A549 (cell line): Measurements from ENCODE around the gene PLEKHA6. TPM values are rescaled to one million over a fixed set of nuclear protein-coding genes. Genes with fewer than 3 reads are reported as not detected.

ENCODE experiments used
- ATAC-seq, 2 experiments: fragments of 200-7000 bp in 1 of 2; fragments of >200 bp in 1 of 2; cut with Nextera tagmentation in 1 of 2; cut with Tn5 transposase in 1 of 2; 3 replicates each; pipeline versions ENCODE4 v1.8.0 to v1.9.1; 2018 to 2020; ENCODE audit warnings: mild to moderate bottlenecking in 1 of 2, moderate library complexity in 1 of 2
- CTCF ChIA-PET: fragments of 300-600 bp; sonication (Branson Sonifier 250); formaldehyde crosslinking; extraction: SDS; loops from one replicate; lab custom pipeline; 2021; ENCODE audit warnings: antibody characterized with exemption, inconsistent platforms; lab: Yijun Ruan, JAX
- POLR2A ChIA-PET: fragments of 350-600 bp; formaldehyde crosslinking; extraction: SDS; loops from one replicate; lab custom pipeline; 2021; ENCODE audit warnings: antibody characterized with exemption, inconsistent platforms; lab: Yijun Ruan, JAX
- DNase-seq, 2 experiments: peaks; one replicate each; pipeline versions ENCODE4 v3.0.0 to v3.0.0-alpha.2; 2011 to 2016; ENCODE audit warnings: low read depth in 1 of 2, low spot score in 1 of 2
- FAIRE-seq: peaks from 2 replicates; lab custom pipeline; 2011; peaks lifted over from hg19 to GRCh38; lab: Jason Lieb, UNC
- H3K27ac ChIP-seq, 2 experiments: fragments of >200 bp; sonication (Bioruptor Twin); formaldehyde crosslinking; 3 replicates each; pipeline ENCODE4 v1.5.1; 2016 to 2017
- H3K4me1 ChIP-seq: fragments of >200 bp; sonication (Bioruptor Twin); formaldehyde crosslinking; 3 replicates; pipeline ENCODE4 v1.6.1; 2016
- H3K4me2 ChIP-seq: fragments of >200 bp; sonication (Bioruptor Twin); formaldehyde crosslinking; 3 replicates; pipeline ENCODE4 v1.6.1; 2016
- H3K4me3 ChIP-seq: fragments of >200 bp; sonication (Bioruptor Twin); formaldehyde crosslinking; 3 replicates; pipeline ENCODE4 v1.5.1; 2016
- H3K9me3 ChIP-seq: fragments of >200 bp; sonication (Bioruptor Twin); formaldehyde crosslinking; 3 replicates; pipeline ENCODE4 v1.6.1; 2016
- CBX8 ChIP-seq: fragments of 200-600 bp; sonication (generic); IDR thresholded peaks from 2 replicates; pipeline ENCODE4 v1.6.1; 2016
- EHMT2 ChIP-seq: fragments of 200-600 bp; sonication (generic); IDR thresholded peaks from 2 replicates; pipeline ENCODE4 v1.6.1; 2016; ENCODE audit warnings: antibody characterized with exemption, low read depth, mild to moderate bottlenecking, moderate library complexity
- ELK1 ChIP-seq: fragments of 150-350 bp; IDR thresholded peaks from 2 replicates; pipeline ENCODE4 v1.6.1; 2014; ENCODE audit warnings: low read depth, mild to moderate bottlenecking, low read length
- ESRRA ChIP-seq: fragments of 150-350 bp; IDR thresholded peaks from 2 replicates; pipeline ENCODE4 v1.6.1; 2014; ENCODE audit warnings: mild to moderate bottlenecking, low read length, borderline replicate concordance
- HOXA7 ChIP-seq: fragments of 250-450 bp; sonication (Bioruptor Pico); IDR thresholded peaks from 2 replicates; pipeline ENCODE4 v1.5.0; 2020; ENCODE audit warnings: mild to moderate bottlenecking, moderate library complexity
- HOXB13 ChIP-seq: fragments of 250-450 bp; sonication (Bioruptor Pico); IDR thresholded peaks from 2 replicates; pipeline ENCODE4 v1.5.0; 2020; ENCODE audit warnings: low read depth, mild to moderate bottlenecking, moderate library complexity
- JUN ChIP-seq, 2 experiments: fragments of >200 bp; sonication (Bioruptor Twin); formaldehyde crosslinking; IDR thresholded peaks; 2 replicates in 1 of 2; 3 replicates in 1 of 2; pipeline ENCODE4 v1.6.1; 2016 to 2017
- KDM1A ChIP-seq: fragments of 200-600 bp; sonication (generic); IDR thresholded peaks from 2 replicates; pipeline ENCODE4 v1.6.1; 2016; ENCODE audit warnings: low read depth, mild to moderate bottlenecking
- MAZ ChIP-seq: fragments of 150-350 bp; IDR thresholded peaks from 2 replicates; pipeline ENCODE4 v1.6.1; 2014; ENCODE audit warnings: antibody characterized with exemption, low read depth, low read length, borderline replicate concordance
- MYC ChIP-seq: IDR thresholded peaks from 2 replicates; pipeline ENCODE4 v1.6.1; 2012; ENCODE audit warnings: mild to moderate bottlenecking, inconsistent platforms, low read length, improper control_type of control experiment, borderline replicate concordance
- NR3C1 ChIP-seq: fragments of >200 bp; sonication (Bioruptor Twin); formaldehyde crosslinking; IDR thresholded peaks from 3 replicates; pipeline ENCODE4 v1.6.1; 2017
- RAD21 ChIP-seq, 2 experiments: fragments of >200 bp in 1 of 2; sonication (Bioruptor Twin) in 1 of 2; formaldehyde crosslinking in 1 of 2; IDR thresholded peaks in 1 of 2; conservative IDR thresholded peaks in 1 of 2; 2 replicates in 1 of 2; 3 replicates in 1 of 2; pipeline ENCODE4 v1.6.1; 2012 to 2018; ENCODE audit warnings: inconsistent platforms in 1 of 2
- RFX5 ChIP-seq: fragments of 450-650 bp; IDR thresholded peaks from 2 replicates; pipeline ENCODE4 v1.7.1; 2014; ENCODE audit warnings: antibody characterized with exemption, mild to moderate bottlenecking, moderate library complexity
- SREBF2 ChIP-seq: fragments of 450-650 bp; IDR thresholded peaks from 2 replicates; pipeline ENCODE4 v1.6.1; 2014; ENCODE audit warnings: mild to moderate bottlenecking, moderate library complexity
- TFCP2L1 ChIP-seq: fragments of 250-450 bp; sonication (Bioruptor Pico); IDR thresholded peaks from 2 replicates; pipeline ENCODE4 v1.5.0; 2021; ENCODE audit warnings: mild to moderate bottlenecking
- ZFP36 ChIP-seq: fragments of 450-650 bp; IDR thresholded peaks from 2 replicates; pipeline ENCODE4 v1.6.1; 2014; ENCODE audit warnings: borderline replicate concordance; ENCODE audit not compliant: partially characterized antibody
- ZSCAN20 ChIP-seq: fragments of 250-450 bp; sonication (Bioruptor Pico); IDR thresholded peaks from 2 replicates; pipeline ENCODE4 v1.8.0; 2022; ENCODE audit warnings: mild to moderate bottlenecking, moderate library complexity
- WGBS: methylation state at CpG from one replicate; pipeline ENCODE4 v1.1.6; 2017; ENCODE audit errors: missing lambda C conversion rate; 5-methylcytosine and 5-hydroxymethylcytosine counted together
- polyA plus RNA-seq, 4 experiments: library from polyadenylated mRNA; depleted of rRNA in 3 of 4; stranded (reverse); fragments of >200 nt; fragmentation: RNase III in 1 of 4; extraction: RNeasy Plus Mini Kit Qiagen cat#74134 plus additional on column Dnase treatment in 1 of 4; gene quantifications; 2 replicates in 3 of 4; 3 replicates in 1 of 4; pipeline ENCODE4 v1.2.3, GENCODE V29; 2011 to 2017
- TF ChIP-seq, protein P1 (sequence below): fragments of >200 bp; sonication (Bioruptor Twin); formaldehyde crosslinking; IDR thresholded peaks from 3 replicates; pipeline ENCODE4 v1.6.1; 2016
- TF ChIP-seq, protein P2 (sequence below): fragments of 200-600 bp; sonication (generic); IDR thresholded peaks from 2 replicates; pipeline ENCODE4 v1.6.1; 2016; ENCODE audit warnings: antibody characterized with exemption, mild to moderate bottlenecking, moderate library complexity
- TF ChIP-seq, protein P3 (sequence below): fragments of 450-650 bp; IDR thresholded peaks from 2 replicates; pipeline ENCODE4 v1.6.1; 2014; ENCODE audit warnings: antibody characterized with exemption

PLEKHA6 gene
- polyA plus RNA-seq, 2 of the 4 experiments (the other 2 are of a cell fraction), result 13.0 to 26.2 TPM

DNA sequence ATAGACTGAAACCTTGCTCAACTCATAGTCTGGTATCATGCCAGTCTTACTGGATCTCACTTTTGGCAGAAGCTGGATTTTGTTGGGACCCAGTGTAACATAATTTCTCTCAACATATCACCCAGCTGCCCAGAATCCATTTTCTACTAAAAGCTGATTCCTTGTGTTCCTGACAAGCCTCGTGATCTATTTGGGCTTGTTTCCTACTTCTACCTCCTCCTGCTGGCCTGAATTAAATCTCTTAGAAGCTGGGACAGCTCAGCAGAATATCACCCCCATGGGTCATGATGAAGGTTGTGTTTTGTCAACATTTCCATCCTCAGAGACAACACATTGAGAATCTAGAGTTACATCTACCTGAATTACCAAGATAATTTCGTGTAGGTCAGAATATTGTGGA, 153.6 kb downstream of the PLEKHA6 start:
- POLR2A ChIA-PET, result no interaction called here
- WGBS, result 46% methylated on average over 2 of the region's 2 CpGs
- ATAC-seq (peak; percentile 49 to 60; a peak in 2 of 6 replicates), FAIRE-seq (no peak), DNase-seq (no peak)
- TF ChIP-seq JUN (IDR thresholded peaks at IDR 0.05), result no peak
- no peak for TF ChIP-seq EHMT2
- no peak for TF ChIP-seq ELK1
- no peak for TF ChIP-seq RAD21 (conservative IDR thresholded peaks at IDR 0.05 in 1 of 2, IDR thresholded peaks at IDR 0.05 in 1 of 2)
- TF ChIP-seq TFCP2L1 (CRISPR knock-in tag), result no peak
- TF ChIP-seq SREBF2, result no peak
- TF ChIP-seq CBX8, result no peak
- TF ChIP-seq ZFP36, result no peak
- TF ChIP-seq MYC, result no peak
- TF ChIP-seq NR3C1, result no peak
- TF ChIP-seq, protein P1, sequence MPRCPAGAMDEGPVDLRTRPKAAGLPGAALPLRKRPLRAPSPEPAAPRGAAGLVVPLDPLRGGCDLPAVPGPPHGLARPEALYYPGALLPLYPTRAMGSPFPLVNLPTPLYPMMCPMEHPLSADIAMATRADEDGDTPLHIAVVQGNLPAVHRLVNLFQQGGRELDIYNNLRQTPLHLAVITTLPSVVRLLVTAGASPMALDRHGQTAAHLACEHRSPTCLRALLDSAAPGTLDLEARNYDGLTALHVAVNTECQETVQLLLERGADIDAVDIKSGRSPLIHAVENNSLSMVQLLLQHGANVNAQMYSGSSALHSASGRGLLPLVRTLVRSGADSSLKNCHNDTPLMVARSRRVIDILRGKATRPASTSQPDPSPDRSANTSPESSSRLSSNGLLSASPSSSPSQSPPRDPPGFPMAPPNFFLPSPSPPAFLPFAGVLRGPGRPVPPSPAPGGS, result no peak
- TF ChIP-seq, protein P2, sequence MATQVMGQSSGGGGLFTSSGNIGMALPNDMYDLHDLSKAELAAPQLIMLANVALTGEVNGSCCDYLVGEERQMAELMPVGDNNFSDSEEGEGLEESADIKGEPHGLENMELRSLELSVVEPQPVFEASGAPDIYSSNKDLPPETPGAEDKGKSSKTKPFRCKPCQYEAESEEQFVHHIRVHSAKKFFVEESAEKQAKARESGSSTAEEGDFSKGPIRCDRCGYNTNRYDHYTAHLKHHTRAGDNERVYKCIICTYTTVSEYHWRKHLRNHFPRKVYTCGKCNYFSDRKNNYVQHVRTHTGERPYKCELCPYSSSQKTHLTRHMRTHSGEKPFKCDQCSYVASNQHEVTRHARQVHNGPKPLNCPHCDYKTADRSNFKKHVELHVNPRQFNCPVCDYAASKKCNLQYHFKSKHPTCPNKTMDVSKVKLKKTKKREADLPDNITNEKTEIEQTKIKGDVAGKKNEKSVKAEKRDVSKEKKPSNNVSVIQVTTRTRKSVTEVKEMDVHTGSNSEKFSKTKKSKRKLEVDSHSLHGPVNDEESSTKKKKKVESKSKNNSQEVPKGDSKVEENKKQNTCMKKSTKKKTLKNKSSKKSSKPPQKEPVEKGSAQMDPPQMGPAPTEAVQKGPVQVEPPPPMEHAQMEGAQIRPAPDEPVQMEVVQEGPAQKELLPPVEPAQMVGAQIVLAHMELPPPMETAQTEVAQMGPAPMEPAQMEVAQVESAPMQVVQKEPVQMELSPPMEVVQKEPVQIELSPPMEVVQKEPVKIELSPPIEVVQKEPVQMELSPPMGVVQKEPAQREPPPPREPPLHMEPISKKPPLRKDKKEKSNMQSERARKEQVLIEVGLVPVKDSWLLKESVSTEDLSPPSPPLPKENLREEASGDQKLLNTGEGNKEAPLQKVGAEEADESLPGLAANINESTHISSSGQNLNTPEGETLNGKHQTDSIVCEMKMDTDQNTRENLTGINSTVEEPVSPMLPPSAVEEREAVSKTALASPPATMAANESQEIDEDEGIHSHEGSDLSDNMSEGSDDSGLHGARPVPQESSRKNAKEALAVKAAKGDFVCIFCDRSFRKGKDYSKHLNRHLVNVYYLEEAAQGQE, result no peak
- no peak for TF ChIP-seq HOXA7
- no peak for TF ChIP-seq HOXB13 (CRISPR knock-in tag)
- no peak overlapping the region for H3K4me2 ChIP-seq
- no peaks in the 10 kb centered on the region for H3K9me3 ChIP-seq
- H3K4me1 ChIP-seq, result peaks cover 2% of the 10 kb centered on the region; the same call in 1 of the 3 replicates
- CTCF ChIA-PET, result interaction anchor here (0.5 to 7.4 kb wide), 33 partner anchors 10 to 395 kb away, joined by 3 to 314 read pairs (median 8); partner anchors contain the start of genes ETNK2, GOLT1A, KISS1 and PLEKHA6
- no peak overlapping the region for H3K27ac ChIP-seq
- H3K4me3 ChIP-seq, result no peak overlapping the region

DNA sequence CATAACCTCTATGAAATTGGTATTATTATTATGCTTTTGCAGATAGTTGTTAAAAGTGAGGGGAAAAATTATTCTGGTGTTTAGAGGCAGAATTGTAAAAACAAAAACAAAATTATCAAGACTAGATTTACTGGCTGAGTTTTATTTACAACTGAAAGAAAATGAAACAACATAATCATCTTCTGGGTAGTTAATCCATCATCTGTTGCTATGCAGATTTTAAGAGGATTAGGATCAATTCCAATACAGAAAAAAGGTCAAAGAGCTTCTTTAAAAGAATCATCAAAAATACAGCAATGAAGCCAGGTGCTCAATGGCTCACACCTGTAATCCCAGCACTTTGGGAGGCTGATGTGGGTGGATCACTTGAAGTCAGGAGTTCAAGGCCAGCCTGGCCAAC, 154.2 kb downstream of the PLEKHA6 start:
- ChIA-PET CTCF (interaction anchor here (0.5 to 7.4 kb wide), 16 partner anchors 11 to 394 kb away, joined by 3 to 314 read pairs (median 16); partner anchors contain the start of genes ETNK2, GOLT1A, PLEKHA6 and REN), POLR2A (no interaction called here)
- no peak for ATAC-seq
- H3K27ac ChIP-seq, result no peak overlapping the region
- H3K4me3 ChIP-seq, result no peak overlapping the region
- no peak for FAIRE-seq
- no peak overlapping the region for H3K4me2 ChIP-seq
- no peak for DNase-seq
- no peaks in the 10 kb centered on the region for H3K9me3 ChIP-seq
- H3K4me1 ChIP-seq, result peaks cover 2% of the 10 kb centered on the region; the same call in 1 of the 3 replicates
- TF ChIP-seq, protein P2, result no peak
- TF ChIP-seq ZSCAN20 (CRISPR knock-in tag) (no peak), CBX8 (no peak), ESRRA (no peak), MAZ (no peak), RFX5 (peak; percentile 94), KDM1A (no peak)
- TF ChIP-seq, protein P3, sequence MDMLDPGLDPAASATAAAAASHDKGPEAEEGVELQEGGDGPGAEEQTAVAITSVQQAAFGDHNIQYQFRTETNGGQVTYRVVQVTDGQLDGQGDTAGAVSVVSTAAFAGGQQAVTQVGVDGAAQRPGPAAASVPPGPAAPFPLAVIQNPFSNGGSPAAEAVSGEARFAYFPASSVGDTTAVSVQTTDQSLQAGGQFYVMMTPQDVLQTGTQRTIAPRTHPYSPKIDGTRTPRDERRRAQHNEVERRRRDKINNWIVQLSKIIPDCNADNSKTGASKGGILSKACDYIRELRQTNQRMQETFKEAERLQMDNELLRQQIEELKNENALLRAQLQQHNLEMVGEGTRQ, result no peak
- TF ChIP-seq, all 56 proteins: peak for 1
